ENCODE data around the gene STK32B. TPM values are rescaled to one million over a fixed set of nuclear protein-coding genes. Genes with fewer than 3 reads are reported as not detected.

The STK32B gene
- total and polyA plus RNA-seq, 7 donors, result 0.14 to 0.73 (median 0.52) TPM

GRCh38 chr4:5158825-5159224, 107.5 kb downstream of the STK32B start:
- WGBS, 3 donors, result 81 to 85% (median 85%) methylated on average over 6 of the region's 6 CpGs
- no peaks in the 10 kb centered on the region for H3K36me3 ChIP-seq (ENCODE audit: insufficient read depth in 1 of 2, low read depth in 1 of 2)
- no peaks in the 10 kb centered on the region for H3K9me3 ChIP-seq
- H3K4me1 ChIP-seq, result no peaks in the 10 kb centered on the region
- no peaks in the 10 kb centered on the region for H3K27me3 ChIP-seq (ENCODE audit: insufficient read depth in 3 of 3, low read length in 2 of 3)
- H3K27ac ChIP-seq, result no peak overlapping the region
- no peak overlapping the region for H3K4me3 ChIP-seq
- no peak for TF ChIP-seq CTCF (IDR thresholded peaks at IDR 0.05)
- no peak for ATAC-seq
- intact Hi-C loops (cut with DNase I), result no loop called here
- DNase-seq, result no peak

- intact Hi-C loops (cut with DNase I), result no loop called here
- Histone ChIP-seq H3K4me1 (no peaks in the 10 kb centered on the region), H3K27me3 (ENCODE audit: insufficient read depth in 3 of 3, low read length in 2 of 3) (no peaks in the 10 kb centered on the region), H3K36me3 (ENCODE audit: insufficient read depth in 1 of 2, low read depth in 1 of 2) (no peaks in the 10 kb centered on the region), H3K9me3 (no peaks in the 10 kb centered on the region), H3K4me3 (no peak overlapping the region), H3K27ac (no peak overlapping the region)
- 67 to 90% (median 82%) methylated on average over 4 of the region's 4 CpGs for WGBS, 3 donors
- no peak for ATAC-seq
- no peak for DNase-seq
- no peak for TF ChIP-seq CTCF (IDR thresholded peaks at IDR 0.05)
These were observed 109.4 kb downstream of the STK32B start for GRCh38 chr4:5160668-5161067.

GRCh38 chr4:5162909-5163508, 111.7 kb downstream of the STK32B start:
- ATAC-seq (no peak), DNase-seq (no peak)
- 53 to 62% (median 56%) methylated on average over 6 of the region's 6 CpGs for WGBS, 3 donors
- H3K4me1 ChIP-seq, result no peaks in the 10 kb centered on the region
- intact Hi-C loops (cut with DNase I), result no loop called here
- no peak overlapping the region for H3K27ac ChIP-seq
- no peak overlapping the region for H3K4me3 ChIP-seq
- no peak for TF ChIP-seq CTCF (IDR thresholded peaks at IDR 0.05)
- H3K36me3 ChIP-seq (ENCODE audit: insufficient read depth in 1 of 2, low read depth in 1 of 2), result no peaks in the 10 kb centered on the region
- no peaks in the 10 kb centered on the region for H3K27me3 ChIP-seq (ENCODE audit: insufficient read depth in 3 of 3, low read length in 2 of 3)
- H3K9me3 ChIP-seq, result no peaks in the 10 kb centered on the region

- no peak for ATAC-seq
- intact Hi-C loops (cut with DNase I), result no loop called here
- H3K27ac ChIP-seq, result no peak overlapping the region
- TF ChIP-seq CTCF (IDR thresholded peaks at IDR 0.05), result no peak
- no peaks in the 10 kb centered on the region for H3K4me1 ChIP-seq
- H3K36me3 ChIP-seq (ENCODE audit: insufficient read depth in 1 of 2, low read depth in 1 of 2), result no peaks in the 10 kb centered on the region
- H3K9me3 ChIP-seq, result no peaks in the 10 kb centered on the region
- 90 to 91% (median 90%) methylated on average over 10 of the region's 10 CpGs for WGBS, 3 donors
- no peak for DNase-seq
- H3K4me3 ChIP-seq, result no peak overlapping the region
- H3K27me3 ChIP-seq (ENCODE audit: insufficient read depth in 3 of 3, low read length in 2 of 3), result no peaks in the 10 kb centered on the region
These were observed 113.1 kb downstream of the STK32B start for GRCh38 chr4:5164221-5164912.

All from psoas muscle (tissue), 8 donors.